GM12892 (cell line): ENCODE measurements around the gene RAP1B.

Source experiments
- POLR2A ChIP-seq: IDR thresholded peaks from 2 replicates; pipeline ENCODE4 v1.6.1; 2011; ENCODE audit warnings: low read depth, low read length, control low read depth
- POLR2AphosphoS5 ChIP-seq: IDR thresholded peaks from 2 replicates; pipeline ENCODE4 v1.6.1; 2011; ENCODE audit warnings: low read depth, low read length, control low read depth
- TAF1 ChIP-seq: IDR thresholded peaks from 2 replicates; pipeline ENCODE4 v1.6.1; 2011; ENCODE audit warnings: low read depth, mild to moderate bottlenecking, control low read depth, low read length, borderline replicate concordance

DNA sequence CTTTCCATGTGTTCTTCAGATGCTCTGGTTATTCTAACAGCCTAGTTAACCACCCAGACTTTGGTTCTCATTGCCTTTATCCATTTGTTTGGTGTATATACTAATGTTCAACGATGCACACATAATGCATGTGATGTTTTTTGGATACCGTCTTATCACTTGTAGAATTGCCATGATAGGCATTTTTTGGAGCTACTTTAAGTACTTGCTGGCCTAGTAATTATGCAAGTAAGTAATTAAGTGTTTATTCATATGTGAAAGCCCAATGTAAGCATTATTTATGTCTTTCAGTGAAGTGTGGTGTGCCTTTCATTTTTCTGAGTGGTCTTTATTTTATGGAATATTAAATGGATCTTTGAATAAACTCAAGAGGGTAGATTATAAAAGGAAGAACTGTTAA lies 14.2 kb downstream of the RAP1B start:
- no peak for TF ChIP-seq POLR2A
- TF ChIP-seq POLR2AphosphoS5: no peak
- TF ChIP-seq TAF1: no peak
